Aortic smooth muscle cell (primary cell): ENCODE data around the gene DNAH17. TPM values are rescaled to one million over a fixed set of nuclear protein-coding genes. Genes with fewer than 3 reads are reported as not detected.

Experiments used
- total RNA-seq: library from RNA; depleted of rRNA; stranded (reverse); fragments of >200 nt; gene quantifications from 2 replicates; pipeline ENCODE4 v1.2.3, GENCODE V29; 2014

Gene DNAH17
- total RNA-seq = not detected in 2 replicates

DNA sequence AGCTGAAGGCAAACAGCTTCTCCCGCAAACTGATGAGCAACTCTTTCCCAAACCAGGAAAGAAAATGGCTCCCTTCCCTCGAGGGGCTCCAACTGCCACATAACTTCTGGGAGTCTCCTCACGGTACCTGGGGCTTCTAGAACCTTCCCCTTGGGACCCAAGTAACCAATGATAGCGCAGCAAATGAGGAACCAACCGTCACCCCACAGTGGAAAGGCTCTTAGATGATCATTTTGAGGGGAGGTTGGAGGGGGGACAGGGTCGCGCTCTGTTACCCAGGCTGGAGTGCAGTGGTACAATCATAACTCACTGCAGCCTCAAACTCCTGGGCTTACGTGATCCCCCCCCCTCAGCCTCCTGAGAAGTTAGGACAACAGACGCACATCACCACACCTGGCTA is at the start of gene DNAH17:
Gene DNAH17 (minus strand): TSS at position 101 of the 400 bp plus-strand sequence. CDS start 2,339 bp downstream, outside the sequence.

DNA sequence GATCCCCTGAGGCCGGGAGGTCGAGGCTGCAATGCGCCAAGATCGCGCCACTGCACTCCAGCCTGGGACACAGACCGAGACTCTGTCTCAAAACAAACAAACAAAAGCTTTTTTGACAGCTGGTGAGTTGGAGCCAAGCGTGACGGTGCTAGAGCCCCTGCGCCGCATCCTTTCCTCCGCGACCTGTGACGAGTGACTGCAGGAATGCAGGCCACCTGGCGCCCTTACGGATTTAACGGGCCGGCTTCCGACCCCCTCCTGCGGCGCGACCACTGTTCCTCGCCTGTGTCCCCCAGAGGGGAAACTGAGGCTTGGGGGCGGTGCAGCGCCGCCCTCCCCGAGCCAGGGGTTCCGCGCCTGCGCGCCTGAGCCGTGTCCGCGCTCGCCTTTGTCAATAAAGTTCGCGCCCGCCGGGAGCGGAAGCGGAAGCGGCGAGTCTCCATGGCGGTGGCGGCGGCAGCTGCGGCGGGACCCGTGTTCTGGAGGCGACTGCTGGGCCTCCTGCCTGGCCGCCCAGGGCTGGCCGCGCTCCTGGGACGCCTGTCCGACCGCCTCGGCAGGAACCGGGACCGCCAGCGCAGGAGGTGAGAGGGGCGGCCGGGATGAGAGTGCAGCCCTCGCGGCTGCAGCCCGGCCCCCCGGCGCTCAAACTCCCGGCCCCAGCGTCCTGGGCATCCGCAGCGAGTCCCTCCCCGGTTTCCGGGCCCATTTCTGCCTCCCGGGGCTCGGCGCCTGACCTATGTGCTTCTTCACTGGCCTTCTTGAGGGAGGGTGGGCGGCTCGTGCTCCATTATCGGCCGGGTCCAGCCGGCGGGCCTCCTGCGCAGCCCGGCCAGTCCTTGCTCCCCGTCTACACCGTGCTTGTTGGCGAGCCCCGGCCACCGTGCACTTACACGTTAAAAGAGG is 198.7 kb downstream of the DNAH17 start, which contains the start of gene PGS1:
Gene PGS1 (plus strand): TSS at position 425 of the 906 bp plus-strand sequence. CDS start 17 bp downstream, at position 442.

Other genes starting within 250 kb of the DNAH17 start
- 107 and 145 TPM in 2 replicates for gene SOCS3, start 217.3 kb downstream of the DNAH17 start, total RNA-seq
- gene PGS1, start 198.7 kb downstream of the DNAH17 start, total RNA-seq = 29.5 and 33.7 TPM in 2 replicates
- gene CYTH1, start 204.9 kb upstream of the DNAH17 start, total RNA-seq = 12.7 and 14.9 TPM in 2 replicates